Lower lobe of right lung (tissue), 2 donors: ENCODE results near the gene LCE3D. TPM values are rescaled to one million over a fixed set of nuclear protein-coding genes. Genes with fewer than 3 reads are reported as not detected.

Source experiments
- ATAC-seq, 2 donors: fragments of 200-7000 bp; cut with Tn5 transposase; one replicate each; pipeline ENCODE4 v1.9.1; 2020 to 2022; ENCODE audit warnings: mild to moderate bottlenecking in 2 of 2, moderate library complexity in 2 of 2
- DNase-seq: peaks from one replicate; pipeline ENCODE4 v3.0.0-alpha.2; 2020
- H3K27ac ChIP-seq: fragments of 200-600 bp; one replicate; pipeline ENCODE4 v1.8.0; 2022
- H3K27me3 ChIP-seq: fragments of 200-600 bp; one replicate; pipeline ENCODE4 v1.8.0; 2022; ENCODE audit warnings: low read depth
- H3K36me3 ChIP-seq: fragments of 200-600 bp; one replicate; pipeline ENCODE4 v1.8.0; 2022; ENCODE audit warnings: mild to moderate bottlenecking
- H3K4me1 ChIP-seq: fragments of 200-600 bp; one replicate; pipeline ENCODE4 v1.8.0; 2022
- H3K4me3 ChIP-seq: fragments of 200-600 bp; one replicate; pipeline ENCODE4 v1.8.0; 2022; ENCODE audit warnings: mild to moderate bottlenecking
- H3K9me3 ChIP-seq: fragments of 200-600 bp; one replicate; pipeline ENCODE4 v1.8.0; 2022
- CTCF ChIP-seq: fragments of 200-600 bp; IDR thresholded peaks from one replicate; pipeline ENCODE4 v1.8.0; 2022; ENCODE audit warnings: antibody characterized with exemption, mild to moderate bottlenecking
- intact Hi-C: fragments of 100-400 bp; cut with DNase I; formaldehyde crosslinking; loops from one replicate; pipeline ENCODE4 v1.11.0; 2022
- long read RNA-seq: library from polyadenylated mRNA; unstranded; transcript quantifications from one replicate; pipeline ENCODE4 v2.0.0, GENCODE V29; 2021
- total RNA-seq: library from RNA; stranded (reverse); fragmentation: NEBNext Ultra II Directional; extraction: Animal tissue kit (Norgen Biotek cat#: 25700); gene quantifications from one replicate; pipeline ENCODE4 v1.2.1, GENCODE V29; 2021
- donor health status: DM: no; HTN: yes; CAD: no; lungs with severe emphysema.

Gene LCE3D
- total RNA-seq: not detected
- long read RNA-seq: 0 reads

GRCh38 chr1:152580433-152580832 is at the start of gene LCE3D:
Gene LCE3D (minus strand): TSS chr1:152580516. CDS start chr1:152579936, 580 bp downstream.
- intact Hi-C loops: no loop called here
- H3K36me3 ChIP-seq: no peaks in the 10 kb centered on the region
- no peaks in the 10 kb centered on the region for H3K9me3 ChIP-seq
- TF ChIP-seq CTCF: no peak
- H3K4me1 ChIP-seq: no peaks in the 10 kb centered on the region
- H3K27me3 ChIP-seq: no peaks in the 10 kb centered on the region
- H3K4me3 ChIP-seq: no peak within 1 kb of the TSS
- DNase-seq: no peak
- ATAC-seq: no peak
- no peak within 1 kb of the TSS for H3K27ac ChIP-seq

DNA sequence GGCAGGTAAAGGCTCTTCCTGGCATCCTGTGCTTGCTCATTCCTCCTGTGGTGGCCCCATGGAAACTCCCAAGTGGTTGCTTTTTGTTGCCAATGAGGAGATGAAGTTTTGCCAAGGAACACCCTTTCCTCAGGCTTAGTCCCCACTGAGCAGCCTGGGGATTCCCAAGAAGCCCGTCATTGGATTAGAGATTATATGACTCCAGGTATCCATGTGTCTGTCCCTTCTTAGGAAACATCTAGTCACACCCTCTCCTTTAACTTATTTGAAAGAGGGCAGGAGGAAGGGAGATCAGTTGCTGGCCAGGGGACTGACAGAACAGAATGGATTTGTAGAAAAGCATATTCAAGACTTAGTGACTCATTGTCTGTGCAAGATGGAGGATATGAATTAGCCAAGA is 46.4 kb upstream of the LCE3D start:
- no peak overlapping the region for H3K4me3 ChIP-seq
- H3K27me3 ChIP-seq: no peaks in the 10 kb centered on the region
- no peaks in the 10 kb centered on the region for H3K36me3 ChIP-seq
- DNase-seq: no peak
- H3K9me3 ChIP-seq: no peaks in the 10 kb centered on the region
- no peak for TF ChIP-seq CTCF
- H3K27ac ChIP-seq: no peak overlapping the region
- no peak for ATAC-seq
- no peaks in the 10 kb centered on the region for H3K4me1 ChIP-seq
- intact Hi-C loops: no loop called here

DNA sequence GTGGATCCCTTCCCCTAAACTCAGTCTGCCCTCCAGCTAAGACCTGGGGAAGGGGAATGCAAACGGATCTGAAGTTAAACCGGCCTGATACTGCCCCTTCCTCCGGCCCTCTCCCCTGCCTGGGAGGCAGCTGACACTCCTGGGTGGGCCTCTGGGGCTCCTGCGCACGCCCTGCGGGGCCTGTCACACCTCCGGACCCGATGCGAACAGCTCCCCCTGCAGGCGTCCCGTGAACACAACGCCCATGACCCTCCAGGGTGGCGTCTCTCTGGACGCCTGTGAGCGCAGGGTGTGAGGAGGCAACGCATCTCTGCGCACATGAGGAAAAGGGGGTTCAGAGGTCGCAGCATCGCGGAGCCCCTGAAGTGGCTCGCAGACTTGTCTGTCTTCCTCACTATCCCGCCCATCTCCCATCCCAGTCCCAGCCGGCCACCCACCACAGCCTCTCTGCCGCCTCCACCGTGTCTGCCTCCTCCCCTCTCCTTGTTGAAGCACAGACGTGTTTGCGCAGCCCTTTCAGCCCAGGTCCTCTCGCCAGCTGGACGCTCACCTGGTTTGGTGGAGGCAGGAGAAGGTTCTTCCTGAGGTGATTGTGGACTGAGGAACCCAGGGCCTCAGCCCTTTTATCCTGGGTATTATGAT is 43.0 kb upstream of the LCE3D start:
- peak in 1 of 2 donors; percentile 17 for ATAC-seq
- H3K4me1 ChIP-seq: no peaks in the 10 kb centered on the region
- DNase-seq: no peak
- TF ChIP-seq CTCF: no peak
- no peaks in the 10 kb centered on the region for H3K36me3 ChIP-seq
- no peak overlapping the region for H3K4me3 ChIP-seq
- H3K9me3 ChIP-seq: peaks cover 16% of the 10 kb centered on the region
- no peaks in the 10 kb centered on the region for H3K27me3 ChIP-seq
- intact Hi-C loops: no loop called here
- H3K27ac ChIP-seq: no peak overlapping the region

DNA sequence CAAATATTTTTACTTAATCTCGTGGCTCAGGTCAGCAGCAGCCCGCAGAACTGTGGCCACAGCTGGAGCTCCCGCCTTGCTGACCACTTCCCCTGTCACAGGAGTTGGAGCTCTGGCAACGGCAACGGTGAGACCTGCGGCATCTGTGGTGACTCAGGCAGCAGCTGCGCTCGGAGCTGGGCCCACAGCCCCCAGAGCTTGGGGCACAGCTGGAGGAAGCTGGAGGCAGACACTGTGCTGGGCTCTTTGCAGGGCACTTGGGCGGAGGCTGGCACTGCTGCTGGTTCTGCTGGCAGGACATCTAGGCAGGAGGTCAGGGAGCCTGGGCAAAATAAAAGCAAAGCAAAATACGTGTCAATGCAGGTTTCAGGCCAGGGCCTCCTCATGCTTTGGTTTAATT is 42.5 kb upstream of the LCE3D start, which contains the start of gene LCE3A:
Gene LCE3A, minus strand, starts transcription at position 301 of the 400 bp plus-strand sequence. Its CDS starts 0 bp downstream, at position 301.
- intact Hi-C loops: no loop called here
- no peaks in the 10 kb centered on the region for H3K27me3 ChIP-seq
- peak; percentile 13 to 19 for ATAC-seq
- H3K27ac ChIP-seq: no peak within 1 kb of the TSS
- no peak for DNase-seq
- TF ChIP-seq CTCF: no peak
- peaks cover 19% of the 10 kb centered on the region for H3K9me3 ChIP-seq
- H3K4me3 ChIP-seq: no peak within 1 kb of the TSS
- no peaks in the 10 kb centered on the region for H3K36me3 ChIP-seq
- no peaks in the 10 kb centered on the region for H3K4me1 ChIP-seq

GRCh38 chr1:152621993-152622392 is 41.7 kb upstream of the LCE3D start:
- Histone ChIP-seq H3K27me3 (no peaks in the 10 kb centered on the region), H3K36me3 (no peaks in the 10 kb centered on the region), H3K4me1 (no peaks in the 10 kb centered on the region), H3K4me3 (no peak overlapping the region), H3K27ac (no peak overlapping the region), H3K9me3 (peaks cover 20% of the 10 kb centered on the region)
- intact Hi-C loops: no loop called here
- DNase-seq: no peak
- ATAC-seq: no peak
- TF ChIP-seq CTCF: no peak
